Calu3 (cell line): ENCODE results near the gene ADAM19. TPM values are rescaled to one million over a fixed set of nuclear protein-coding genes. Genes with fewer than 3 reads are reported as not detected.
"Not testable (repeated sequence)": the region's sequence is repeated elsewhere in the genome, so short reads cannot be mapped to it uniquely, and the experiment has no call there.

ENCODE experiments used
- BruUV-seq: library from RNA; stranded (reverse); fragments of 400-500 nt; replicated peaks from 2 replicates; lab custom pipeline; 2021; lab: Mats Ljungman, UMichigan
- CTCF ChIA-PET: fragments of 300-600 bp; sonication (Branson Sonifier 250); formaldehyde crosslinking; loops from one replicate; lab custom pipeline; 2022; ENCODE audit warnings: antibody characterized with exemption; lab: Charles Lee
- DNase-seq: peaks from one replicate; pipeline ENCODE4 v3.0.0; 2022
- H3K27ac Mint-ChIP-seq: one replicate; pipeline ENCODE4 v1.8.0; 2022; ENCODE audit warnings: mixed read lengths; ENCODE audit not compliant: unreplicated experiment
- H3K27me3 Mint-ChIP-seq: one replicate; pipeline ENCODE4 v1.8.0; 2022; ENCODE audit warnings: mixed read lengths; ENCODE audit not compliant: unreplicated experiment
- H3K36me3 Mint-ChIP-seq: one replicate; pipeline ENCODE4 v1.8.0; 2022; ENCODE audit warnings: mild to moderate bottlenecking, moderate library complexity, mixed read lengths; ENCODE audit not compliant: insufficient read depth, unreplicated experiment
- H3K4me1 Mint-ChIP-seq: one replicate; pipeline ENCODE4 v1.8.0; 2022; ENCODE audit warnings: mild to moderate bottlenecking, low read depth, mixed read lengths; ENCODE audit not compliant: unreplicated experiment
- H3K4me3 Mint-ChIP-seq: one replicate; pipeline ENCODE4 v1.8.0; 2022; ENCODE audit warnings: mild to moderate bottlenecking, low read depth, moderate library complexity, mixed read lengths; ENCODE audit not compliant: unreplicated experiment
- H3K9me3 Mint-ChIP-seq: one replicate; pipeline ENCODE4 v1.8.0; 2022; ENCODE audit warnings: low read depth, mixed read lengths; ENCODE audit not compliant: unreplicated experiment
- CTCF ChIP-seq: fragments of 200-600 bp; IDR thresholded peaks from one replicate; pipeline ENCODE4 v1.8.0; 2022; ENCODE audit warnings: antibody characterized with exemption; ENCODE audit not compliant: unreplicated experiment
- intact Hi-C: fragments of 100-400 bp; cut with micrococcal nuclease; formaldehyde crosslinking; loops from one replicate; pipeline ENCODE4 v1.10.0; 2022; ENCODE audit not compliant: unreplicated experiment
- total RNA-seq: library from RNA; stranded (reverse); gene quantifications from 2 replicates; pipeline ENCODE4 v1.2.3, GENCODE V29; 2022

Gene ADAM19
- total RNA-seq, 1 experiment from 2014 or later, result 16.2 TPM

- DNase-seq, result peak; percentile 64
- Mint-ChIP-seq H3K4me3 (no peak overlapping the region), H3K9me3 (no peaks in the 10 kb centered on the region), H3K27me3 (no peaks in the 10 kb centered on the region), H3K36me3 (peaks cover 9% of the 10 kb centered on the region), H3K27ac (no peak overlapping the region), H3K4me1 (peaks cover 51% of the 10 kb centered on the region)
- intact Hi-C loops, result no loop called here
- no TSS peak for BruUV-seq
- CTCF ChIA-PET, result interaction anchor here (1.0 kb wide), 1 partner anchor 28 kb away, joined by 7 read pairs; no protein-coding TSS in a partner anchor
- TF ChIP-seq CTCF, result no peak
These were observed 131.4 kb downstream of the ADAM19 start for GRCh38 chr5:157444224-157444623.

DNA sequence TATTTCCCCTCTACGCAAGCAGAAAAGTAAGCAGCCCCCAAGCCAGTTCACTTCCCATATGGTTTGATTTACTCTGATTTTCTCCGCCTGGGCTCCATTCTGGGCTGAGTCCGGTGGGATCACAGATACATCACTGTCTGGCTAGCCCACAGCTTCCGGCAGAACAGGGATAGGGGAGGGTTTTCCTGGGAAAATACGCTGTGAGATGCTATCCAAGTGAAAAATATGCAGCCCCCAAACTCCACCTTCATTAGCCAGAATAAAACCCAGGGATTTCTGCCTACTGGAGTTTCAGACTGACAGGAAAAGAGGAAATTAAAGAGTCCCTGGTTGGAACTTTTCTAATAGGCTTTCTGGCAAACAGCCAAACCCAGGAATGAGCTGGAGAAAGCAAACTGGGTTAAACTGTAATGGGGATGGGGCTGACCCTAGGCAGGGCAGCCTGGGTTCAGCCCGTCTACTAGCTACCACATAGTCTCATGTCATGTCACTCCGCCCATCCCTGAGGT is 132.5 kb downstream of the ADAM19 start:
- intact Hi-C loops, result no loop called here
- Mint-ChIP-seq H3K27ac (peak overlapping the region; percentile 14), H3K36me3 (peaks cover 9% of the 10 kb centered on the region), H3K4me1 (peaks cover 40% of the 10 kb centered on the region), H3K9me3 (no peaks in the 10 kb centered on the region), H3K27me3 (no peaks in the 10 kb centered on the region), H3K4me3 (no peak overlapping the region)
- no peak for TF ChIP-seq CTCF
- CTCF ChIA-PET, result no interaction called here
- DNase-seq, result no peak
- BruUV-seq, result no TSS peak

DNA sequence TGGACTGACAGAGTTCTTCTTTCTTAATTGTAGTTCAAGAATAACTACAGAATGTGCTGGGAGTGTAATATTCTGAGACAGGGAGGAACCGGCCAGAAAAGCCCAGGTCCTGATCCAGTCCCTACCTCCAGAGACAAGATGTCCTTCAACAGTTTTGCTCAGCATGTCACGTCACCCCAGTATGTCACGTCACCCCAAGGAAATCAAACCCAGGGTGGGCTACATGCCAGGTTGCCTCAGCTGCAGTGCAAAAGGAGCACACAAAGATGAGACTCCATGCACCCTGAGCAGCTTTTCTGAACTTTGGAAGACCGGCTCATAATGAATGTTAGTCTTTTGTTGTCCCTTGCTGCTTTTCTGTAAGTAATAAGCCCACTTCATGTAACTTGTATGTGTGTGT is 141.5 kb downstream of the ADAM19 start:
- Mint-ChIP-seq H3K4me3 (no peak overlapping the region), H3K27ac (no peak overlapping the region), H3K4me1 (no peaks in the 10 kb centered on the region), H3K27me3 (no peaks in the 10 kb centered on the region), H3K9me3 (no peaks in the 10 kb centered on the region), H3K36me3 (no peaks in the 10 kb centered on the region)
- CTCF ChIA-PET, result interaction anchor here (0.6 kb wide), 1 partner anchor 9 kb away, joined by 3 read pairs; no protein-coding TSS in a partner anchor
- no peak for DNase-seq
- TF ChIP-seq CTCF, result no peak
- no TSS peak for BruUV-seq
- intact Hi-C loops, result no loop called here

DNA sequence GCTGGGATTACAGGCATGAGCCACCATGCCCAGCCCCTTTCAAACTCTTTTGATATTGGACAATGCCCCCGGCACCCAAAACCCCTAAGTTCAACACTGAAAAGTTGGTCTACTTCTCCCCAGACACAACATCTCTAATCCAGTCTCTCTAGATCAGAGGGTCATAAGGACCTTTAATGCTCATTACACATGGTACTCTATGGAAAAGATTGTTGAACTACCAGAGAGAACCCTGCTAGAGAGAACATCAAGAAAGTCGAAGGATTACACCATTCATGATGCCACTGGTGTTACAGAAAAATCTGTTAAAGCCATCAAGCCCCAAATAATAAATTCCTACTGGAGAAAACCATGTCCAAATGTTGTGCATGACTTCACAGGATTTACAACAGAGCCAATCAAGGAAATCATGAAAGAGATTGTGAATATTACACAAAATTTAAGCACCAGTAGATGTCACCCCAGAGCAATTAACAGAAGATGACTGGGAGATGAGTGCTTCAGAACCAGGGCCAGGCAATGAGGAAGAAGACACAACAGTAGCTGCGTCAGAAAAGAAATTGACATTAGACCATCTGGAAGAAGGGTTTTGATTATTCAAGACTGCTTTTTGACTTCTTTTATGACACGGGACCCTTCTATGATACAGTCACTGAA is 143.9 kb downstream of the ADAM19 start:
- intact Hi-C loops, result loop anchor here (1.0 to 2.0 kb wide), 4 partner anchors 40 to 287 kb away; no protein-coding TSS in a partner anchor
- BruUV-seq, result no TSS peak
- peak; percentile 48 for TF ChIP-seq CTCF
- CTCF ChIA-PET, result interaction anchor here (0.7 to 1.5 kb wide), 10 partner anchors 16 to 508 kb away, joined by 3 to 10 read pairs (median 4); no protein-coding TSS in a partner anchor
- Mint-ChIP-seq H3K36me3 (no peaks in the 10 kb centered on the region), H3K27ac (no peak overlapping the region), H3K9me3 (no peaks in the 10 kb centered on the region), H3K27me3 (peaks cover 3% of the 10 kb centered on the region), H3K4me3 (no peak overlapping the region), H3K4me1 (no peaks in the 10 kb centered on the region)
- peak; percentile 52 for DNase-seq

DNA sequence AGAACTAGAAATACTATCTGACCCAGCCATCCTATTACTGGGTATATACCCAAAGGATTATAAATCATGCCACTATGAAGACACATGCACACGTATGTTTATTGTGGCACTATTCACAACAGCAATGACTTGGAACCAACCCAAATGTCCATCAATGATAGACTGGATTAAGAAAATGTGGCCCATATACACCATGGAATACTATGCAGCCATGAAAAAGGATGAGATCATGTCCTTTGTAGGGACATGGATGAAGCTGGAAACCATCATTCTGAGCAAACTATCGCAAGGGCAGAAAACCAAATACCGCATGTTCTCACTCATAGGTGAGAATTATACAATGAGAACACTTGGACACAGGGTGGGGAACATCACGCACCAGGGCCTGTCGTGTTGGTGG is 145.7 kb downstream of the ADAM19 start:
- H3K9me3 Mint-ChIP-seq, H3K4me3 Mint-ChIP-seq, intact Hi-C loops, H3K4me1 Mint-ChIP-seq, BruUV-seq, H3K27ac Mint-ChIP-seq, H3K36me3 Mint-ChIP-seq, DNase-seq, CTCF ChIA-PET: not testable (repeated sequence)
- peaks cover 14% of the 10 kb centered on the region for H3K27me3 Mint-ChIP-seq
